IMR-90 (cell line): ENCODE results near the gene ELMO1. TPM values are rescaled to one million over a fixed set of nuclear protein-coding genes. Genes with fewer than 3 reads are reported as not detected.

Experiments
- ATAC-seq: fragments of 200-7000 bp; cut with Tn5 transposase; 2 replicates; pipeline ENCODE4 v1.9.1; 2020; ENCODE audit warnings: low read depth, mild to moderate bottlenecking, moderate library complexity
- BruUV-seq: library from RNA; stranded (reverse); fragments of 400-500 nt; replicated peaks from 2 replicates; lab custom pipeline; 2021; lab: Mats Ljungman, UMichigan
- CTCF ChIA-PET: fragments of 300-600 bp; formaldehyde crosslinking; extraction: SDS; loops from one replicate; lab custom pipeline; 2021; ENCODE audit warnings: antibody characterized with exemption; lab: Yijun Ruan, JAX
- POLR2A ChIA-PET: fragments of 300-600 bp; sonication (Branson Sonifier 250); formaldehyde crosslinking; loops from one replicate; lab custom pipeline; 2022; ENCODE audit warnings: antibody characterized with exemption; ENCODE audit not compliant: unreplicated experiment; lab: Charles Lee
- DNase-seq: peaks from one replicate; pipeline ENCODE4 v3.0.0; 2013
- H2AFZ ChIP-seq: replicated peaks from 2 replicates; pipeline ENCODE3; 2013; ENCODE audit warnings: low read length, mild to moderate bottlenecking; ENCODE audit not compliant: poor library complexity
- H2AK5ac ChIP-seq: 2 replicates; pipeline ENCODE4 v1.6.1; 2013; ENCODE audit warnings: low read depth, low read length, inconsistent platforms
- H2AK9ac ChIP-seq: replicated peaks from 2 replicates; pipeline ENCODE3; 2013; ENCODE audit warnings: mild to moderate bottlenecking, low read depth, low read length, moderate library complexity; ENCODE audit not compliant: poor library complexity
- H2BK120ac ChIP-seq: 2 replicates; pipeline ENCODE4 v1.6.1; 2013; ENCODE audit warnings: low read depth, low read length, inconsistent platforms
- H2BK15ac ChIP-seq: 3 replicates; pipeline ENCODE4 v1.6.1; 2013; ENCODE audit warnings: low read depth, low read length, inconsistent platforms
- H2BK20ac ChIP-seq: 2 replicates; pipeline ENCODE4 v1.6.1; 2013; ENCODE audit warnings: low read depth, mild to moderate bottlenecking, inconsistent platforms, low read length, moderate library complexity
- H2BK5ac ChIP-seq: 2 replicates; pipeline ENCODE4 v1.6.1; 2013; ENCODE audit warnings: mild to moderate bottlenecking, low read depth, low read length, inconsistent platforms; ENCODE audit not compliant: poor library complexity, severe bottlenecking
- H3K14ac ChIP-seq: replicated peaks from 2 replicates; pipeline ENCODE4 v1.6.1; 2013; ENCODE audit warnings: low read depth, low read length, inconsistent platforms
- H3K18ac ChIP-seq: 2 replicates; pipeline ENCODE4 v1.6.1; 2013; ENCODE audit warnings: low read depth, low read length, control low read depth
- H3K23ac ChIP-seq: 2 replicates; pipeline ENCODE4 v1.6.1; 2013; ENCODE audit warnings: low read depth, low read length, inconsistent platforms
- H3K27ac ChIP-seq: 2 replicates; pipeline ENCODE4 v1.5.1; 2013; ENCODE audit warnings: mild to moderate bottlenecking, control low read depth, low read length; ENCODE audit not compliant: insufficient read depth
- H3K27me3 ChIP-seq: 2 replicates; pipeline ENCODE4 v1.6.1; 2013; ENCODE audit warnings: low read length; ENCODE audit not compliant: control insufficient read depth, insufficient read depth
- H3K36me3 ChIP-seq: 2 replicates; pipeline ENCODE4 v1.6.1; 2013; ENCODE audit warnings: low read length, mixed read lengths; ENCODE audit not compliant: control insufficient read depth, insufficient read depth
- H3K4ac ChIP-seq: 2 replicates; pipeline ENCODE4 v1.6.1; 2013; ENCODE audit warnings: low read depth, low read length, inconsistent platforms
- H3K4me1 ChIP-seq: 2 replicates; pipeline ENCODE4 v1.6.1; 2013; ENCODE audit warnings: low read length, mixed read lengths; ENCODE audit not compliant: control insufficient read depth, insufficient read depth
- H3K4me2 ChIP-seq: 2 replicates; pipeline ENCODE4 v1.6.1; 2013; ENCODE audit warnings: low read depth, mild to moderate bottlenecking, control low read depth, low read length, moderate library complexity
- H3K4me3 ChIP-seq: 2 replicates; pipeline ENCODE4 v1.5.1; 2013; ENCODE audit warnings: low read depth, mild to moderate bottlenecking, control low read depth, low read length, moderate library complexity; ENCODE audit not compliant: insufficient read depth
- H3K56ac ChIP-seq: 2 replicates; pipeline ENCODE4 v1.6.1; 2013; ENCODE audit warnings: low read length, inconsistent platforms; ENCODE audit not compliant: insufficient read depth; ENCODE audit errors: extremely low read depth
- H3K79me1 ChIP-seq, 2 experiments: 2 replicates each; pipeline ENCODE4 v1.6.1; 2013; ENCODE audit warnings: low read length in 2 of 2, inconsistent platforms in 1 of 2, low read depth in 1 of 2
- H3K9ac ChIP-seq: 2 replicates; pipeline ENCODE4 v1.6.1; 2013; ENCODE audit warnings: low read depth, low read length, control low read depth
- H3K9me1 ChIP-seq: 2 replicates; pipeline ENCODE4 v1.6.1; 2013; ENCODE audit warnings: low read length, inconsistent platforms; ENCODE audit not compliant: insufficient read depth
- H3K9me3 ChIP-seq: 2 replicates; pipeline ENCODE4 v1.6.1; 2013; ENCODE audit warnings: low read length; ENCODE audit not compliant: control insufficient read depth, insufficient read depth
- H4K20me1 ChIP-seq: 2 replicates; pipeline ENCODE4 v1.6.1; 2013; ENCODE audit warnings: low read length, inconsistent platforms; ENCODE audit not compliant: insufficient read depth
- H4K5ac ChIP-seq: 2 replicates; pipeline ENCODE4 v1.6.1; 2013; ENCODE audit warnings: mild to moderate bottlenecking, low read depth, low read length, control low read depth
- H4K8ac ChIP-seq, 2 experiments: 2 replicates each; pipeline ENCODE4 v1.6.1; 2013; ENCODE audit warnings: low read depth in 2 of 2, low read length in 2 of 2, control low read depth in 1 of 2, inconsistent platforms in 1 of 2
- H4K91ac ChIP-seq: 2 replicates; pipeline ENCODE4 v1.6.1; 2013; ENCODE audit warnings: low read depth, low read length, inconsistent platforms; ENCODE audit not compliant: insufficient read depth
- ELK1 ChIP-seq: fragments of 150-350 bp; IDR thresholded peaks from 2 replicates; pipeline ENCODE4 v1.6.1; 2016; ENCODE audit warnings: low read depth, mild to moderate bottlenecking, low read length, moderate library complexity, borderline replicate concordance
- MAFK ChIP-seq: IDR thresholded peaks from 2 replicates; pipeline ENCODE4 v1.6.1; 2012; ENCODE audit warnings: low read depth, low read length, improper control_type of control experiment
- MAZ ChIP-seq: IDR thresholded peaks from 2 replicates; pipeline ENCODE4 v1.6.1; 2012; ENCODE audit warnings: low read depth, mild to moderate bottlenecking, low read length, improper control_type of control experiment, moderate library complexity, borderline replicate concordance
- MXI1 ChIP-seq: IDR thresholded peaks from 2 replicates; pipeline ENCODE4 v1.6.1; 2012; ENCODE audit warnings: low read depth, mild to moderate bottlenecking, low read length, moderate library complexity, borderline replicate concordance
- NFE2L2 ChIP-seq: fragments of 150-350 bp; IDR thresholded peaks from 2 replicates; pipeline ENCODE4 v1.6.1; 2016; ENCODE audit warnings: low read depth, mild to moderate bottlenecking, low read length
- POLR2A ChIP-seq: IDR thresholded peaks from 2 replicates; pipeline ENCODE4 v1.6.1; 2012; ENCODE audit warnings: mild to moderate bottlenecking, low read depth, low read length
- RCOR1 ChIP-seq: IDR thresholded peaks from 2 replicates; pipeline ENCODE4 v1.6.1; 2012; ENCODE audit warnings: mild to moderate bottlenecking, low read length, improper control_type of control experiment; ENCODE audit not compliant: insufficient replicate concordance
- RFX5 ChIP-seq: IDR thresholded peaks from 2 replicates; pipeline ENCODE4 v1.8.0; 2012; ENCODE audit warnings: low read depth, mild to moderate bottlenecking, low read length, moderate library complexity
- USF2 ChIP-seq: fragments of 150-350 bp; IDR thresholded peaks from 2 replicates; pipeline ENCODE4 v1.6.1; 2017; ENCODE audit warnings: mild to moderate bottlenecking, antibody characterized with exemption, low read length, low read depth
- WGBS, 2 experiments: methylation state at CpG; one replicate each; pipeline versions ENCODE4 v1.1.5 to v1.1.7; 2013; ENCODE audit warnings: missing lambda C conversion rate in 2 of 2; ENCODE audit not compliant: insufficient read length in 1 of 2; ENCODE audit errors: extremely low coverage in 2 of 2; 5-methylcytosine and 5-hydroxymethylcytosine counted together
- dilution Hi-C: fragments of 300-500 bp; cut with HindIII; formaldehyde crosslinking; loops from one replicate; pipeline ENCODE4 v1.14.3; 2018; ENCODE audit warnings: low sequenced_read_pairs; ENCODE audit not compliant: unreplicated experiment
- in situ Hi-C: fragments of 300-500 bp; cut with MboI; formaldehyde crosslinking; loops from 3 replicates; pipeline ENCODE4 v1.14.3; 2019; ENCODE audit warnings: low sequenced_read_pairs, inconsistent platforms, mixed read lengths
- intact Hi-C: fragments of 100-400 bp; cut with micrococcal nuclease; formaldehyde crosslinking; loops from 2 replicates; pipeline ENCODE4 v1.10.0; 2022
- polyA plus RNA-seq, 3 experiments: library from polyadenylated mRNA; depleted of rRNA; stranded (reverse); fragments of >200 nt; gene quantifications; 2 replicates each; pipeline ENCODE4 v1.2.3, GENCODE V29; 2012; ENCODE audit warnings: low replicate concordance in 1 of 3
- total RNA-seq: library from RNA; depleted of rRNA; stranded (reverse); fragments of >200 nt; gene quantifications from 2 replicates; pipeline ENCODE4 v1.2.3, GENCODE V29; 2012

Gene ELMO1
- total and polyA plus RNA-seq, 2 of the 4 experiments (the other 2 are of a cell fraction) = 0.03 TPM; not detected in 1

- Histone ChIP-seq H3K9ac (no peak overlapping the region), H2AFZ (no peak overlapping the region), H3K4me2 (no peak overlapping the region), H3K14ac (no peak overlapping the region), H3K4me3 (no peak overlapping the region), H4K5ac (no peak overlapping the region), H2AK9ac (no peak overlapping the region), H3K23ac (no peak overlapping the region), H4K8ac (no peak overlapping the region), H3K9me1 (no peaks in the 10 kb centered on the region), H4K20me1 (no peaks in the 10 kb centered on the region), H2BK120ac (no peak overlapping the region), H3K56ac (no peak overlapping the region), H3K36me3 (no peaks in the 10 kb centered on the region), H3K4me1 (no peaks in the 10 kb centered on the region), H3K4ac (no peak overlapping the region), H2BK15ac (no peak overlapping the region), H2AK5ac (no peak overlapping the region), H3K9me3 (no peaks in the 10 kb centered on the region), H4K91ac (no peak overlapping the region), H3K79me1 (no peaks in the 10 kb centered on the region), H2BK20ac (no peak overlapping the region), H3K27ac (no peak overlapping the region), H3K18ac (no peak overlapping the region), H3K27me3 (no peaks in the 10 kb centered on the region), H2BK5ac (no peak overlapping the region)
- ChIA-PET POLR2A (no interaction called here), CTCF (no interaction called here)
- WGBS, 2 experiments = 89% methylated on average over 5 of the region's 15 CpGs; no CpG with 5 or more reads in 1 of the 2 experiments
- no TSS peak for BruUV-seq
- ATAC-seq = no peak
- no peak for DNase-seq
- in situ Hi-C loops = no loop called here
- intact Hi-C loops = no loop called here
- dilution Hi-C loops = no loop called here
- TF ChIP-seq NFE2L2 (no peak), POLR2A (no peak), MAZ (no peak), MAFK (no peak), RCOR1 (no peak), RFX5 (no peak), USF2 (no peak), ELK1 (no peak), MXI1 (no peak)
Measured at GRCh38 chr7:36855330-36855729, 593.3 kb downstream of the ELMO1 start.
